ENCODE data around the gene ACTN1.
A peak's percentile ranks its signal among the peaks of the same experiment; 100 is the strongest.

- no peak for TF ChIP-seq POLR2A (IDR thresholded peaks at IDR 0.05; ENCODE audit: control extremely low read depth in 1 of 2, low read depth in 2 of 2, low read length in 2 of 2)
- TF ChIP-seq, protein P1, sequence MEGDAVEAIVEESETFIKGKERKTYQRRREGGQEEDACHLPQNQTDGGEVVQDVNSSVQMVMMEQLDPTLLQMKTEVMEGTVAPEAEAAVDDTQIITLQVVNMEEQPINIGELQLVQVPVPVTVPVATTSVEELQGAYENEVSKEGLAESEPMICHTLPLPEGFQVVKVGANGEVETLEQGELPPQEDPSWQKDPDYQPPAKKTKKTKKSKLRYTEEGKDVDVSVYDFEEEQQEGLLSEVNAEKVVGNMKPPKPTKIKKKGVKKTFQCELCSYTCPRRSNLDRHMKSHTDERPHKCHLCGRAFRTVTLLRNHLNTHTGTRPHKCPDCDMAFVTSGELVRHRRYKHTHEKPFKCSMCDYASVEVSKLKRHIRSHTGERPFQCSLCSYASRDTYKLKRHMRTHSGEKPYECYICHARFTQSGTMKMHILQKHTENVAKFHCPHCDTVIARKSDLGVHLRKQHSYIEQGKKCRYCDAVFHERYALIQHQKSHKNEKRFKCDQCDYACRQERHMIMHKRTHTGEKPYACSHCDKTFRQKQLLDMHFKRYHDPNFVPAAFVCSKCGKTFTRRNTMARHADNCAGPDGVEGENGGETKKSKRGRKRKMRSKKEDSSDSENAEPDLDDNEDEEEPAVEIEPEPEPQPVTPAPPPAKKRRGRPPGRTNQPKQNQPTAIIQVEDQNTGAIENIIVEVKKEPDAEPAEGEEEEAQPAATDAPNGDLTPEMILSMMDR (IDR thresholded peaks at IDR 0.05; ENCODE audit: control extremely low read depth in 1 of 3, insufficient read depth in 1 of 3, low read depth in 1 of 3, low read length in 3 of 3): peak; percentile 13 to 55 (median 30); a peak in 3 of 4 replicates
These were observed 23.0 kb upstream of the ACTN1 start for GRCh38 chr14:69002069-69002468.

Data from H1 (cell line).